HEK293 (cell line): Measurements from ENCODE around the gene ATF5.

ENCODE experiments used
- CTCF ChIA-PET: fragments of 350-600 bp; formaldehyde crosslinking; extraction: SDS; loops from one replicate; lab custom pipeline; 2021; ENCODE audit warnings: antibody characterized with exemption; lab: Yijun Ruan, JAX
- POLR2A ChIA-PET: fragments of 300-600 bp; formaldehyde crosslinking; extraction: SDS; loops from one replicate; lab custom pipeline; 2020; ENCODE audit warnings: antibody characterized with exemption, inconsistent platforms; lab: Yijun Ruan, JAX
- H3K27ac ChIP-seq: fragments of 200-500 bp; sonication (Bioruptor generic); 2 replicates; pipeline ENCODE4 v1.5.1; 2014; ENCODE audit warnings: low read depth, low read length, control low read depth, inconsistent platforms; ENCODE audit errors: extremely low read depth
- H3K36me3 ChIP-seq, 2 experiments: fragments of 200-500 bp in 1 of 2; sonication (Bioruptor generic) in 1 of 2; 1 replicate in 1 of 2; 2 replicates in 1 of 2; pipeline ENCODE4 v1.5.1; 2014 to 2017; ENCODE audit warnings: inconsistent platforms in 2 of 2, low read length in 2 of 2; ENCODE audit not compliant: control insufficient read depth in 2 of 2, insufficient read depth in 1 of 2
- H3K4me1 ChIP-seq: fragments of 200-500 bp; sonication (Bioruptor generic); 2 replicates; pipeline ENCODE4 v1.5.1; 2014; ENCODE audit warnings: mild to moderate bottlenecking, low read length, inconsistent platforms; ENCODE audit not compliant: control insufficient read depth, insufficient read depth
- H3K4me3 ChIP-seq: 2 replicates; pipeline ENCODE4 v1.5.1; 2011; ENCODE audit warnings: low read depth, mild to moderate bottlenecking, control low read depth, low read length, moderate library complexity
- H3K9me3 ChIP-seq: fragments of 200-500 bp; sonication (Bioruptor generic); 2 replicates; pipeline ENCODE4 v1.5.1; 2014; ENCODE audit warnings: low read depth, low read length, inconsistent platforms; ENCODE audit not compliant: control insufficient read depth, insufficient read depth
- BCL11B ChIP-seq: fragments of 450-650 bp; formaldehyde crosslinking; IDR thresholded peaks from 2 replicates; pipeline ENCODE4 v1.5.1; 2016; ENCODE audit warnings: low read depth, missing biosample characterization, missing genetic modification characterization
- EGR2 ChIP-seq: fragments of 450-650 bp; formaldehyde crosslinking; IDR thresholded peaks from 2 replicates; pipeline ENCODE4 v1.5.1; 2016; ENCODE audit warnings: low read depth, missing biosample characterization, missing genetic modification characterization
- GLI2 ChIP-seq: fragments of 450-650 bp; formaldehyde crosslinking; IDR thresholded peaks from 2 replicates; pipeline ENCODE4; 2017; ENCODE audit warnings: missing biosample characterization, missing genetic modification characterization, low read depth, borderline replicate concordance
- PRDM4 ChIP-seq: fragments of 450-650 bp; formaldehyde crosslinking; IDR thresholded peaks from 2 replicates; pipeline ENCODE4 v1.5.1; 2017; ENCODE audit warnings: missing biosample characterization, missing genetic modification characterization
- TSHZ1 ChIP-seq: fragments of 450-650 bp; formaldehyde crosslinking; IDR thresholded peaks from 2 replicates; pipeline ENCODE4 v1.5.1; 2016; ENCODE audit warnings: missing biosample characterization, missing genetic modification characterization, borderline replicate concordance
- ZBTB1 ChIP-seq: fragments of 450-650 bp; formaldehyde crosslinking; IDR thresholded peaks from 2 replicates; pipeline ENCODE4 v1.5.1; 2016; ENCODE audit warnings: missing biosample characterization, missing genetic modification characterization
- ZBTB20 ChIP-seq: fragments of 450-650 bp; formaldehyde crosslinking; IDR thresholded peaks from 2 replicates; pipeline ENCODE4 v1.5.1; 2016; ENCODE audit warnings: missing biosample characterization, missing genetic modification characterization
- ZNF114 ChIP-seq: fragments of 450-650 bp; formaldehyde crosslinking; IDR thresholded peaks from 2 replicates; pipeline ENCODE4 v1.5.0; 2017; ENCODE audit warnings: missing biosample characterization, missing genetic modification characterization
- ZNF16 ChIP-seq: fragments of 450-650 bp; formaldehyde crosslinking; IDR thresholded peaks from 2 replicates; pipeline ENCODE4 v1.5.1; 2016; ENCODE audit warnings: low read depth, missing biosample characterization, missing genetic modification characterization
- ZNF18 ChIP-seq: fragments of 450-650 bp; formaldehyde crosslinking; IDR thresholded peaks from 2 replicates; pipeline ENCODE4 v1.5.1; 2016; ENCODE audit warnings: missing biosample characterization, missing genetic modification characterization
- ZNF211 ChIP-seq: fragments of 450-650 bp; formaldehyde crosslinking; IDR thresholded peaks from 2 replicates; pipeline ENCODE4 v1.5.1; 2016; ENCODE audit warnings: low read depth, missing biosample characterization, missing genetic modification characterization
- ZNF302 ChIP-seq: fragments of 450-650 bp; formaldehyde crosslinking; IDR thresholded peaks from 2 replicates; pipeline ENCODE4 v1.5.1; 2016; ENCODE audit warnings: missing biosample characterization, missing genetic modification characterization, low read depth
- ZNF311 ChIP-seq: fragments of 450-650 bp; formaldehyde crosslinking; IDR thresholded peaks from 2 replicates; pipeline ENCODE4 v1.5.1; 2017; ENCODE audit warnings: missing biosample characterization, missing genetic modification characterization, borderline replicate concordance
- ZNF398 ChIP-seq: fragments of 450-650 bp; formaldehyde crosslinking; IDR thresholded peaks from 2 replicates; pipeline ENCODE4 v1.5.1; 2017; ENCODE audit warnings: missing biosample characterization, missing genetic modification characterization
- ZNF416 ChIP-seq: fragments of 450-650 bp; formaldehyde crosslinking; IDR thresholded peaks from 2 replicates; pipeline ENCODE4 v1.5.1; 2016; ENCODE audit warnings: missing biosample characterization, missing genetic modification characterization
- ZNF571 ChIP-seq: fragments of 450-650 bp; formaldehyde crosslinking; IDR thresholded peaks from 2 replicates; pipeline ENCODE4 v1.5.0; 2017; ENCODE audit warnings: missing biosample characterization, missing genetic modification characterization
- ZNF580 ChIP-seq: fragments of 450-650 bp; formaldehyde crosslinking; IDR thresholded peaks from 2 replicates; pipeline ENCODE4 v1.5.1; 2016; ENCODE audit warnings: missing biosample characterization, missing genetic modification characterization
- ZNF639 ChIP-seq: fragments of 450-650 bp; formaldehyde crosslinking; IDR thresholded peaks from 2 replicates; pipeline ENCODE4 v1.5.1; 2016; ENCODE audit warnings: missing biosample characterization, missing genetic modification characterization
- ZNF830 ChIP-seq: fragments of 450-650 bp; IDR thresholded peaks from 2 replicates; pipeline ENCODE4 v1.5.0; 2018; ENCODE audit warnings: missing biosample characterization, missing genetic modification characterization, low read depth, mild to moderate bottlenecking, moderate library complexity

The ATF5 gene

GRCh38 chr19:49894879-49895565 lies 34.0 kb upstream of the ATF5 start:
- H3K4me1 ChIP-seq: no peaks in the 10 kb centered on the region
- TF ChIP-seq ZNF302 (no peak), ZNF16 (no peak), ZBTB20 (tag by site-specific recombination) (no peak), ZNF398 (tag by site-specific recombination) (no peak), PRDM4 (no peak), ZBTB1 (no peak), EGR2 (tag by site-specific recombination) (no peak)
- CTCF ChIA-PET: interaction anchor here (0.6 kb wide), 1 partner anchor 423 kb away, joined by 6 read pairs; no protein-coding TSS in a partner anchor
- no peaks in the 10 kb centered on the region for H3K36me3 ChIP-seq
- POLR2A ChIA-PET: no interaction called here
- H3K27ac ChIP-seq: no peak overlapping the region
- H3K4me3 ChIP-seq: no peak overlapping the region
- no peaks in the 10 kb centered on the region for H3K9me3 ChIP-seq

GRCh38 chr19:49895566-49896297 lies 33.3 kb upstream of the ATF5 start:
- no peaks in the 10 kb centered on the region for H3K36me3 ChIP-seq
- ChIA-PET CTCF (no interaction called here), POLR2A (interaction anchor here (0.6 kb wide), 1 partner anchor 9 kb away, joined by 4 read pairs; no protein-coding TSS in a partner anchor)
- H3K9me3 ChIP-seq: no peaks in the 10 kb centered on the region
- no peak overlapping the region for H3K27ac ChIP-seq
- H3K4me3 ChIP-seq: no peak overlapping the region
- no peak for TF ChIP-seq BCL11B (tag by site-specific recombination)
- TF ChIP-seq TSHZ1 (tag by site-specific recombination): no peak
- no peak for TF ChIP-seq ZNF580 (tag by site-specific recombination)
- no peak for TF ChIP-seq ZNF114 (tag by site-specific recombination)
- TF ChIP-seq ZNF18: no peak
- no peak for TF ChIP-seq ZNF571
- TF ChIP-seq ZNF416 (tag by site-specific recombination): no peak
- TF ChIP-seq ZNF211 (tag by site-specific recombination): no peak
- no peak for TF ChIP-seq GLI2 (tag by site-specific recombination)
- no peak for TF ChIP-seq ZNF830 (tag by site-specific recombination)
- TF ChIP-seq ZNF311 (tag by site-specific recombination): no peak
- TF ChIP-seq ZNF639 (tag by site-specific recombination): no peak
- no peaks in the 10 kb centered on the region for H3K4me1 ChIP-seq
